NT2/D1 (cell line): ENCODE measurements around the gene ZACN.
"Not testable (repeated sequence)": the region's sequence is repeated elsewhere in the genome, so short reads cannot be mapped to it uniquely, and the experiment has no call there.

Experiments used
- DNase-seq: peaks from one replicate; pipeline ENCODE4 v3.0.0-alpha.2; 2011; ENCODE audit warnings: low read depth, low spot score
- H3K27me3 ChIP-seq: 2 replicates; pipeline ENCODE4 v1.6.0; 2011; ENCODE audit warnings: mild to moderate bottlenecking; ENCODE audit not compliant: insufficient read length, insufficient read depth
- H3K36me3 ChIP-seq: 2 replicates; pipeline ENCODE4 v1.6.1; 2011; ENCODE audit warnings: mild to moderate bottlenecking, low read length, mixed read lengths; ENCODE audit not compliant: insufficient read depth, insufficient read length
- H3K4me1 ChIP-seq: 2 replicates; pipeline ENCODE4 v1.5.1; 2011; ENCODE audit not compliant: insufficient read depth, insufficient read length
- H3K4me3 ChIP-seq: 2 replicates; pipeline ENCODE4 v1.5.1; 2011; ENCODE audit warnings: low read depth; ENCODE audit not compliant: insufficient read length
- H3K9ac ChIP-seq: 2 replicates; pipeline ENCODE4 v1.6.0; 2011; ENCODE audit warnings: low read depth; ENCODE audit not compliant: insufficient read length
- H3K9me3 ChIP-seq: 2 replicates; pipeline ENCODE4 v1.5.1; 2011; ENCODE audit warnings: mild to moderate bottlenecking, low read length; ENCODE audit not compliant: insufficient read depth
- SUZ12 ChIP-seq: IDR thresholded peaks from 2 replicates; pipeline ENCODE4 v1.6.1; 2011; ENCODE audit not compliant: insufficient read length, insufficient read depth; ENCODE audit errors: extremely low read depth
- YY1 ChIP-seq: IDR thresholded peaks from 2 replicates; pipeline ENCODE4 v1.6.1; 2011; ENCODE audit not compliant: insufficient read length, insufficient read depth
- ZNF274 ChIP-seq: IDR thresholded peaks from 2 replicates; pipeline ENCODE4 v1.6.1; 2011; ENCODE audit warnings: mild to moderate bottlenecking, low read depth, low read length

The ZACN gene

GRCh38 chr17:76074390-76075363, 4.3 kb upstream of the ZACN start, which contains the start of gene GALR2:
Gene GALR2, plus strand, starts transcription at chr17:76074781. Its CDS starts 103 bp downstream, at chr17:76074884.
- peak within 1 kb of the TSS; percentile 77 for H3K9ac ChIP-seq
- H3K27me3 ChIP-seq: peaks cover 46% of the 10 kb centered on the region
- H3K4me1 ChIP-seq: peaks cover 29% of the 10 kb centered on the region
- no peaks in the 10 kb centered on the region for H3K9me3 ChIP-seq
- TF ChIP-seq SUZ12 (no peak), YY1 (no peak), ZNF274 (no peak)
- peak within 1 kb of the TSS; percentile 59 for H3K4me3 ChIP-seq
- no peak for DNase-seq
- peaks cover 9% of the 10 kb centered on the region for H3K36me3 ChIP-seq

- Histone ChIP-seq H3K9me3 (no peaks in the 10 kb centered on the region), H3K9ac (peak overlapping the region; percentile 77), H3K4me3 (peak overlapping the region; percentile 59), H3K4me1 (peaks cover 38% of the 10 kb centered on the region), H3K36me3 (no peaks in the 10 kb centered on the region), H3K27me3 (peaks cover 46% of the 10 kb centered on the region)
- no peak for DNase-seq
- TF ChIP-seq YY1 (no peak), SUZ12 (no peak)
These were observed 3.4 kb upstream of the ZACN start for GRCh38 chr17:76075364-76076145.

GRCh38 chr17:76076146-76076764, 2.7 kb upstream of the ZACN start:
- Histone ChIP-seq H3K36me3 (no peaks in the 10 kb centered on the region), H3K9ac (no peak overlapping the region), H3K4me1 (peaks cover 39% of the 10 kb centered on the region), H3K9me3 (no peaks in the 10 kb centered on the region), H3K4me3 (no peak overlapping the region), H3K27me3 (peaks cover 46% of the 10 kb centered on the region)
- no peak for DNase-seq
- no peak for TF ChIP-seq YY1
- no peak for TF ChIP-seq SUZ12
- no peak for TF ChIP-seq ZNF274

GRCh38 chr17:76076765-76077583, 2.0 kb upstream of the ZACN start:
- Histone ChIP-seq H3K36me3 (peaks cover 7% of the 10 kb centered on the region), H3K4me1 (peaks cover 39% of the 10 kb centered on the region), H3K27me3 (peaks cover 46% of the 10 kb centered on the region), H3K9me3 (no peaks in the 10 kb centered on the region), H3K4me3 (no peak overlapping the region), H3K9ac (no peak overlapping the region)
- no peak for DNase-seq
- TF ChIP-seq YY1 (no peak), ZNF274 (no peak), SUZ12 (no peak)

GRCh38 chr17:76077584-76078110, 1.3 kb upstream of the ZACN start:
- H3K9me3 ChIP-seq: no peaks in the 10 kb centered on the region
- peaks cover 14% of the 10 kb centered on the region for H3K36me3 ChIP-seq
- peaks cover 39% of the 10 kb centered on the region for H3K4me1 ChIP-seq
- no peak overlapping the region for H3K4me3 ChIP-seq
- peak overlapping the region; percentile 12 for H3K9ac ChIP-seq
- DNase-seq: no peak
- TF ChIP-seq SUZ12: no peak
- TF ChIP-seq YY1: no peak
- TF ChIP-seq ZNF274: no peak
- H3K27me3 ChIP-seq: peaks cover 45% of the 10 kb centered on the region

GRCh38 chr17:76078370-76078769, 612 bp upstream of the ZACN start:
- not testable (repeated sequence) for H3K9ac ChIP-seq, H3K9me3 ChIP-seq, H3K4me3 ChIP-seq, DNase-seq
- peaks cover 39% of the 10 kb centered on the region for H3K27me3 ChIP-seq
- peaks cover 46% of the 10 kb centered on the region for H3K4me1 ChIP-seq
- H3K36me3 ChIP-seq: peaks cover 21% of the 10 kb centered on the region
